NCI-H748 treated with DMSO at 0.1 percent for 48 hours (cell line): ENCODE data around the gene TMEM97.
"Not testable (repeated sequence)": the region's sequence is repeated elsewhere in the genome, so short reads cannot be mapped to it uniquely, and the experiment has no call there.

Experiments used
- DNase-seq: peaks from one replicate; lab custom pipeline; 2025; lab: John Stamatoyannopoulos, UW

The TMEM97 gene

DNA sequence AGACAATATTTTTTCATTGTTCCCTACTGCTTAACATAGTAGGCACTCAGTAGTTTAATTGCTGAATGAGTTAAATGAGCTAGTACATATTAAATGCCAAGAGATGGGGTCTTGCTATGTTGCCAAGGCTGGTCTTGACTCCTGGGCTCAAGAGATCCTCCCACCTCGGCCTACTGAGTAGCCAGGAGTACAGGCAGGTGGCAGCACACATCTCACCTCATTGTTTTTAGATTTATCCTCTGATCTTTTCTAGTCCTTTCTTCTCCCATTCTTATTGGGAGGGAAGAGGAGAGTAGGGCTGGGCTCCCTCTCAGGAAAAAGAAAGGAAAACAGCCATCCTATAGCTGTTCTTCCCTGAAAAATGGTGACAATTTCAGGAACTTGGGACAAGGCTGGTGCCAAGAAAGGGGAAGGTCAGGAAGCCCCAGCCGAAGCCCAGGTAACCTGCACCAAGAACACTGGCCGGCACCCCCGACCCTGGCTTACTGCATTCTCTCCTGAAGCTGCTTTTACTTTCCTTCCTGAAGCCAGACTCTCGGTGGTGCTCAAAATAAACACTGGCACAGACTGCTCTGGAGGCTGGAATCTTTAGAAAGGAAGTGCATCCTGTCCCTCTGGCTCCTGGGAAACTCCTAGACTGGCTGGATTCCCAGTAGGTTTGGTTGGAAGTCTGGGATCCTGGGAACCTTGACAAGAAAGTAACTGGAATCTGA, 19.2 kb downstream of the TMEM97 start:
- no peak for DNase-seq

DNA sequence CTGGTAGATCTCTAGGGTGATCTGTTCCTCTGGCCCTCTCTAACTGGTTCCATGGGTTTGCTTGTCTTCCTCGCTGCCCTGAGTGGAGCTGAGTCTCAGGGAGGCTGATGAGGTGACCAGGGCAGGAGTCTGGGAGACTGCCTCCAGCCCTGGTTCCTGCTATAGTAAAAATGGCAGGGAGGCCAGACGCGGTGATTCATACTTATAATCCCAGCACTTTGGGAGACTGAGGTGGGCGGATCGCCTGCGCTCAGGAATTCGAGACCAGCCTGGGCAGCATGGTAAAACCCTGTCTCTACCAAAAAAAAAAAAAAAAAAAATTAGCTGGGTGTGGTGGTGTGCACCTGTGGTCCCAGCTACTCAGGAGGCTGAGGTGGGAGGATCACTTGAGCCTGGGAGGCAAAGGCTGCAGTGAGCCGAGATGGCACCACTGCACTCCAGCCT, 19.8 kb downstream of the TMEM97 start:
- not testable (repeated sequence) for DNase-seq

DNA sequence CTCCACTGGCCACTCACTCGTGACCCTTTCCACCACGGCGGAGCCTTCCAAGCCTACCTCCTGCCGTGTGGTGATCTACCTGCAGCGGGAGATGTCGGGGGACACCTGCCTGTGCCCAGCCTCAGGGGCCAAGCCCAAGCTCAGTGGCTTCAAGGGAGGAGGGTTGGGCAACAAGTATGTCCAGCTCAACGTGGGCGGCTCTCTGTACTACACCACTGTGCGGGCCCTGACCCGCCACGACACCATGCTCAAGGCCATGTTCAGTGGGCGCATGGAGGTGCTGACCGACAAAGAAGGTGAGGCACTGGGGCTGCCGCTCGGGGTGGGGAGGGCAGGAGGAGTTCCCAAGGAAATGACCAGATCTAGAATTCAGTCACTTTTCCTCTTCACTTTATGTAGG, 20.4 kb downstream of the TMEM97 start:
- DNase-seq: no peak

DNA sequence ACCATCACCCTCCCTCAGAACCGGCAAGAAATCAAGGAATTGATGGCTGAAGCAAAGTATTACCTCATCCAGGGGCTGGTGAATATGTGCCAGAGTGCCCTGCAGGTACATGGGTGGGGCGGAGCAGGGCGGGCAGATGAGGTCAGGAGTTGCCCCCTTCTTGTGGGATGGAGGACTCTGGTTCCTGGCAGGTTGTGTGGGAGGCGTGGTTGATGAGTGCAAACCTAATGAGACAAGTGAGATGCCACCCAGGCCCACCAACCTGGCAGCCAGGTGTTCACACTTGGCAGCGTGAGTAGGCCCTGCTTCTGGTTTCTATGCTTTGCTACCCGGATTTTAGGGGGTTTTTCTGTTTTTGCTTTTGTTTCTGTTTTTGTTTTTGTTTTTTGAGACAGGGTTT, 21.4 kb downstream of the TMEM97 start:
- no peak for DNase-seq

DNA sequence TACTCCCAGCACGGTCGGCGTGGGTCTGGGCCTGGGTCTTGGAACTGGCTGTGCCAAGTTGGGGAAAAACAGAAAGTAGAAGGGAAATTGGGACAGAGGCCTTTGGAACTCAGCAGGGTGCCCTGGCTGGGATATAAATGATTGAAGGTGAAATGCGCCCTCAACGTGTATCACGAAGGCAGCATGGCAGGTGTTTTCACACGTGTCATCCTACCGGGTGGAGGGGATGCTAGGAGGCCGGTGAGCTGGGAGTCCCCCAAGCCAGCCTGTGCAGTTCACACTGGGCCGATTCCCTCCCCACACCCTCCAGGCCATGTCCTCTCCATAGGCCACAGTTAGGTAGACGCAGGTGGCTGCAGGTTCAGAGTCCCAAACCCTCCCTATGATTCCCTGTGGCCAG, 22.5 kb downstream of the TMEM97 start:
- no peak for DNase-seq

DNA sequence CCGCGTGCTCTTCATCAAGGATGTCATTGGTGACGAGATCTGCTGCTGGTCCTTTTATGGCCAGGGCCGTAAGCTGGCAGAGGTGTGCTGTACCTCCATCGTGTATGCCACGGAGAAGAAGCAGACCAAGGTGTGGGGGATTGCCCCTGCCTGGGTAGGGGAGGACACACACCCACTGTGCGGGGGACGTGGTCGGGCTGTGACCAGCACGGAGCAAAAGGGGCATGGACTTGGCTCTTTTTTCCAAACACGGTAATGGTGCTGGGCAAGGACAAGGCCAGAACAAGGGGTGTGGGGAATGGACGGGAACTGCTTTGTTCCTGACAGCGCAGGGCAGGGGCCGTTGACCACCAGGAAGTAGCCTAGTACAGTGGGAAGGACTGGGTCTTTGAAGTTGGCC, 23.3 kb downstream of the TMEM97 start:
- DNase-seq: no peak

DNA sequence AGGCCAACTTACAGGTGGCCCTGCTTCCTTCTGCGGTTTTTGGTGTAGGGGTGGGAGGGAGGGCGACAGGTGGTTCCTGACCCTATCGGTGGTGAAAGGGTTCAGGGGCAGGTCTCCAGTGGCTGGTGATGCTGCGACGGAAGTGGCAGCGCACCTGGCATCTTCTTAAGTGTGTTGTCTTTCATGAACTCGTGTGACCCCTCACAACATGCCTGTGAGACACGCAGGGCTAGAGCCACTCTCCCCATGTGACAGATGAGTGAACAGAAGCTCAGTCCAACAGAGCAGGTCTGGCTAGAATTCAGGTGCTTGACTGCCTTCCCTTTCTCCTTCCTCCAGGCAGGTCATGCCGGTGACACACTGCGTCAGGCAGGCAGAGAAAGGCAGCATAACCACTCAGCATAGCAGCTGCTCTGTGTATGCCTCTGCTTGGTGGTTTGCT, 24.5 kb downstream of the TMEM97 start:
- no peak for DNase-seq

DNA sequence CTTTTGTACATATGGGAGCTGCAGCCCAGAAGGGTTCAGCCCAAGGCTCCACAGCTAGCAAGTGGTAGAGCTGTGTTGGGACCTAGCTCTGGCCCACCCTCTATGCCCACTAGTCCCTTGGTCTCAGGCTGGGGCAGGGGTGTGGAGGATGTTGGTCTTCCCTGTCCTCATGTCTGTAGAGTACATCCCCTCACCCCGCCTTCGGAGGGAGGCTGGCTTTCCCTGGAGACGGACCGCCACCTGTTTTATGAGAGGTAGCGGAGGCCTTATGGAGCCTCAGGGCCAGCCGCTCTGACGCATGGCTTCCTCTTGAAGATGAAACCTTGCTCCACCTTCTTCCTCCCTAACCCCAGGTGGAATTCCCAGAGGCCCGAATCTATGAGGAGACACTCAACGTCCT, 25.0 kb downstream of the TMEM97 start:
- no peak for DNase-seq

DNA sequence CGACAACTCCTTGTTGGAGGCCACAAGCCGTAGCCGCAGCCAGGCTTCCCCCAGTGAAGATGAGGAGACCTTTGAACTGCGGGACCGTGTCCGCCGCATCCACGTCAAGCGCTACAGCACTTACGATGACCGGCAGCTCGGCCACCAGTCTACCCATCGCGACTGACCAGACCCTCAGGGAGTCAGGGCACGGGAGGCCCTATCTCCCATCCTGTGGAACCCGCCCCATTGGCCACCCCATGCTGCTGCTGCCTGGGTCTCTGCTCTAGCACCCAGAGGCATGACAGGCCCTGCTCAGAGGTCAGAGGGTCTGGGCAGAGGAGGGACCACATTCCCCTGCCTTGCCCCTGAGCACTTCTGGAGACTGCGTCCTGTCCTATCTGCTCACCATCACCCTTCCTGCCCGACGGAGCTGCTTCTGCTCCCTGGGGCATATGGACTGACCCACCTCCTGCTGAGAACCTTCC, 25.5 kb downstream of the TMEM97 start:
- DNase-seq: no peak

DNA sequence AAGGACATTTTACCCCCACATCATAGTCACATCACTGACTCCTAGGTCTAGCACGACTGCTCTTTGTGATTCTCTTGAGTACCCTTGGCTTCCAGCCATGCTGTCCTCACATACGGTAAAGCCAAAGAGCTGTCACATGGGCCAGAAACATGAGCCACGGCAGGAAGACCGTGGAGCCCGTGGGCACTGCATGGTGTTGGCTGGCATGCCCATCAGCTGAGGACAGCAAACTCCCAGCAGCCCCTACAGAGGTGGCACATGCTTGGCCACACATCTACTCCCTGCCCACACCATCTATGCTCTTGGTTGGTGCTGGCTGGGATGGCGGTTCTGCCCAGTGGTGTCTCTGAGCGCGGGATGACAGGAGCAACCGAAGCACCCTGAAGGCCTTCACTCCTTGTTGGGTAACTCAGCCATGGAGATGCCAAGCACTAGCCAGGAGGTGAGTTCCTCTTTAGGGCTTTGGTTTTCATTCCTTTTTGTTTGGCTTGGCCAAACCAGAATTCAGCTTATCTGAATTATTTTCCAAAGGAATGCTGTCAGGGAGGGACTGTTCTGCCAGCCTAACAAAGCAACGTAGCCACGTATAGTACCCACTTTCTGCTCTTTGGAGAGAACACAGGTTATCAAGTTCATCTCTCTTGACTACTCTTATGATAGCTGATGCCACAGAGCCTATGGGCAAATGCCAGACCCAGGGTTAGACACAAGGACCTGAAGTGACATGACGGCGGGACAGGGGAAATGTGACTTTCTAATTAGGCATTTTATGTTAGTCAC, 26.6 kb downstream of the TMEM97 start:
- DNase-seq: no peak

DNA sequence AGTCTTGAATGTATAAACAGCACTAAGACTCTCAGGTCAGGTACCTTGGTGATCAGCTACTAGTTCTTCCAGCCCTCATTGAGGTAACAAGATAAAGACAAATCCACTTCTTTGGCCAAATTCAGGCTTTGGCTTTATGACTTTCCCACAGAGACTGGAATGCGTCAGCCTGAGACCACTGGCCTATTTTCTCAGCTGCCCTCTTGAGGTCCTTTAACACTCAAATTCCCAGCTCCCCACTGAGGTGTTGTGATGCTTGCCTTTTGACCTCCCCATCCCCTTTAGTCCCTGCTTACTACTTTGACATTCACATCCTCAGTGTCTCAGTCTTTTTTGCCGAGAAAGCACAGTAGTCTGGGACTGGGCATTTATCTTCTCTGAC, 27.2 kb downstream of the TMEM97 start:
- DNase-seq: no peak

DNA sequence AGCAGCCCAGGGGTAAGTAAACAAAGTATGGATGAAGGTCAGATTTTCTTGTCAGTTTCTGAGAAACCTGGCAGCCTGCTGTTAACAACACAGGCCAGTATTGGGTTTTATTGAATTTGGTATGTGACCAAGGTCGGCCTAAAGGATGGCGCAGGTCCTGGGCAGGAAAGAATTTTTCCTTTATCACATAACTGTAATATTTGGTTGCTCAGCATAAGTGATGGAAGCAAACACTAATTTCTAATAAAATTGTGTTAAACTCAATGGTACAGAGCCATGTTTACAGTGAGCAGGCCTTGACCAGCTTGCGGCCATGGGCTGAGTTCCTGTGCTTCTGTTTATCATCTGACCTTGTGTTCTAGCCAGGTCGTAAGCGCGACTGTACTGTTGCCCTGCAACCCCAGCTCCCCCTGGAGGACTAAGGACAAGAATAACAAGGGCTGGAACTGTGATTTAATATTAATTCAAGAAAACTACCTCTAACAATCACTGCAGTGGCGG, 27.8 kb downstream of the TMEM97 start:
- DNase-seq: no peak

DNA sequence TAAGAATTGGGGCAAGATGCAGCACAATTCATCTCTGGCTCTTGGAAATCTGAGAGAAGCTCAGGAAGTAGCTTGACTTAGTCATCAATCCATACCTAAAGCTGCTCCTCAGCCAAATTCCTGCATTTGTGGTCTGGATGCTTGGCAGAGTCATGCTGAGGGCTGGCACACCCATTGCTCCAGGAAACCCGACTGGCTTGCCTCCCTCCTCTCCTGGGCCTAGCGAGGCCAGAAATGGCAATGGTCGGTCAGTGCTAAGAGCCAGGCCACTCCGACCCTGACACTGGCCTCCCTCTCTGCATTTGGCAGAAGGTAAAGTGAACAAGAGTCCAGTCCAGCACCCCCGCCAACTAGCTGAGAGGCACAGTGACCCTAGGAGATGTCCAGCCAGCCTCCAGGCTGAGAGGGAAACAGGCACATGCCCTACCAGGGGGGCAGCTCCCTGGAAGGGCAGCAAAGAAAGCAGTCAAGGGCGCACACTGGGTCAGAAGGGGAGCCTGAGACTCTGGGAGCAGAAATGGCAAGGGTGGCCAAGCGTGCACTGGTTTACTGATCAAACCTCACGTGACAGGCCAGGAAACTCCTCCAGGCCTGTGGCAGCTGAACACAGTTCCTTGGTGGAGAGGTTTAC, 28.4 kb downstream of the TMEM97 start:
- DNase-seq: no peak

DNA sequence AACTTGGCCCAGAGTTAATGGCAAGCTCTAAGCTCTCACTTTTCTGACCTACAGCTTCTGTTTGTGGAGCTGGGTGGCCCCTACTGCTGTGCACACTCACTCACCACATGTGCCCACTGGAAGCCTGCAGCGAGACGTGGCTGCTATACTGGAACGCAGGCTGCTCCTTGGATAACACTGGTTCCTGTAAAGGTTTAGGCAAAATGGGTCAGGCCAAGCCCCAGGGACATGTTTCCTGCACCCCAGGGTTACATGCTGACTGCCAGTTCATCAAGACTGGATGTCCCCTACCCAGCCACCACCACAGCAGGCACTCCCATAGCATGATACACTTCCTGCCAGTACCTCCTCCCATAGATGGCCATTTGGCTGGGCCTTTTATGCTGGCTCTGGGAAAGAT, 30.0 kb downstream of the TMEM97 start:
- DNase-seq: no peak

DNA sequence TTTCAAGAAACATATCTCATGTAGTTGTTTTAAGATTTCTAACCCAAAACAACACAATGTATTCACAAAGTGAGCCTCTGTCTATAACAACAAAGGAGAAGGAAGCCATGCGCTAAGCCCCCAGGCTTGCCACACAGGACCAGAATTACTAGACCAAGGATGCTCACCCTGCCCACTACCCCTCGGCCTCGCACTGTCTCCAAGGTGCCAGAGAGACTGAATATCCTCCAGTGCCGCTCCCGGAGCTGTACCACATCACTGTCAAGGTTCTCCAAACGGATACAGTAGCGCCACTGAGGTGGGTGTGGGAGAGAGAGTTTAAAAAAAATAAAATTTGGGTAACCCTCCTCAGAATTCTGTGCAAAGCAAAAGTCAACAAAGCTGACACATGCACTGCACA, 31.3 kb downstream of the TMEM97 start:
- DNase-seq: no peak

DNA sequence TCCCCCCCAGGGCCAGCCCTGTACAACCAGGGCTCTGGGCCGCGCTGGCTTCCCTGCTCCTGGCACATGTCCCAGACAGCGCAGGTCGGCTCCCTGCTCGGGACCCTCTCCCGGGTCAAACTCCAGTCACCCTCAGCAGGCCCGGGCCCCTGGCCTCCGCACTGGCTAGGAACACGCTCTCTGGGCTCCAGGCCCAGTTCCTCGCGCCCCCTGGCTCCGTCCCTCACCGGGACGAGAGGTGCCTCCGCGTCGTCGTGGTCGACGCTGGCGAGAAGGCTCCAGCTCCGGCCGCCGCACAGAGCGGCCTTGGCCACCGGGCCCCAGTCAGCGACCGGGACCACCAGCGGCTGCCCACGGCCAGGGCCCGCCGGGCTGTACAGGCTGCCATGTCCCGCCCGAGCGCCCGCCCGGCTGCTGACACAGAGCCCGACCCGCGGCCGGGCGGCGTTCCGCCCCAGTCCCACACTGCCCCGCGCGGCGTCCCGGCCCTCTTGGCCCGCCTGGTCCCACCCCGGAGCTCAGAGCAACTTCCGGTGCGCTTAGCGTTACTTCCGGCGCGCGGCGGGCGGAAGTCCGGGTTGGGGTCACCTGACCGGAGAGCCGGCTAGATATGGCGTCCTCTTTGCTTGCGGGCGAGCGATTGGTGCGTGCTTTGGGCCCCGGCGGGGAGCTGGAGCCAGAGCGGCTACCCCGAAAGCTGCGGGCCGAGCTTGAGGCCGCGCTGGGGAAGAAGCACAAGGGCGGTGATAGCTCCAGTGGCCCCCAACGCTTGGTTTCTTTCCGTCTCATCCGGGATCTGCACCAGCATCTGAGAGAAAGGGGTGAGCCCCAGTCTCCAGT, 38.3 kb downstream of the TMEM97 start, which contains the start of gene POLDIP2:
Gene POLDIP2 (minus strand): TSS at position 467 of the 840 bp plus-strand sequence. CDS start 79 bp downstream, at position 388.
- peak; percentile 84 for DNase-seq

DNA sequence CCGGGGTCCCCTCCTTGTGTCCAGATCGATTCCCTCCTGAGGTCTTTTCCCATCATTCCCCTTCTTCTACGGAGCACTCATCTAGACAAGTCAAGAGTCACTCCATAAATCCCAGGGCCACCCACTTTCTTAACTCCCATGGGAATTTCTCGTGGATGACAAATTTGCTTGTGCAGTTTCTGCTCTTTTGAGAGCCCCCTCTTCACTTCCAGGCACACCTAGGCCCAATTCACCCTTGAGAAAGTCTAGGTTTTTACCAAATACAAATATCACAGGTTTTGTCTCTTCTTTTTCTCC, 38.8 kb downstream of the TMEM97 start:
- DNase-seq: no peak

DNA sequence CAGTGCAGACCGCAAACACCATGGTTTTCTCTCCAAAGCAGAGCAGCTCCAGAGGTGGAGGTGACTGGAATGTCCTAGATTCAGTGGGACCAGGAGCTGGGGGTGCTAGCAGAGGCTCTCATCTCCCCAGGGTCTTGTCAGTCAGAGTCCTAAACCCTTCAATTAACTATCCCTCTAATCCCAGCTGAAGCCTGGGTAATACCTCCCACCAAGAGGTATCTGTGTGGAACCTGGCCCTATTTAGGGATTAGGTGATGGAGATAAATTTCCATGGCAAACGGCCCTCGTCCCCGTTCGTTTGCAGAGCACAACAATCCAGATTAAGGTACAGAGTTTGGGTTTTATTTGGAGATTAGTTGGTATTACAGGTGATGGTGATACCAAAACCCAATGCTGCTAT, 44.2 kb downstream of the TMEM97 start:
- no peak for DNase-seq

DNA sequence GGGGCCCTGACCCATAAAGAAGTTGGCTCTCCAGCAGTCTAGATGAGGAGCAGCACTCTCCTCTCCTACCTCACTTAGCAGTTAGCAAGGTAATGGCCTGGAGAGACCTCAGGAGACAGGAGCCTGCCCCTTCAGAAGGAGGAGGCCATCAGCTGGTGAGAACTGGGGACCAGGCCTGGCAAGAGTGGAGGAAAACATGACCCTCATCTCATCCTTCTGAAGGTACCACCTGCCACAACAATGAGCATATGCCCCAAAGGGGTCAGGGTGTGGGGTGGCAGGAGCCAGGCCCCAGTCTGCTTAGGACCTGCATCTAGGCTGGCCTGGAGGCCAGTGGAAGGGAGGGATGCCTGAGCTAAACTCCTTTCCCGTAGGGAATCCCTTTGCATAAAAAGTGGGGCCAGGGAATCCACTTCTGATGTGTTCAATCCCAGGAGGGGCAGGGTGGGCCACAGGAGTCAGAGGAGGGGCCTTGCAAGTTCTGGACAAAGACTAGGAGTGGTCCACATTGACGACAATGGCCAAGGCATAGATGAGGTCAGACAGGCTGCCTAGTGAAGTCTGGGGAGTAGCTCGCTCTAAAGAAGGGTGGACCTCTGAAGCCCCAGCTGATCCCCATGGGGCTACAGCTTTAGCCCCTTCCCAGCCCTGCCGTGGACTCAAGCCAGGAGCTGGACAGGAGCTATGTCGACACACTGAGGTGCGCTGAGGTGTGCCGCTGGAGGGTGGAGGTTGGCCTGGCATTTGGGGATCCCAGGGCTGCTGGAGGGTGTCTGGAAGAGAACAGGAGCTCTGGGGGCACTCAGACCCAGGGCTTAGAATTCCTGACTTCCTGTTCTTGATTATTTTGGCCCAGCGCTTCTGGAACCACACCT, 45.0 kb downstream of the TMEM97 start:
- DNase-seq: no peak

DNA sequence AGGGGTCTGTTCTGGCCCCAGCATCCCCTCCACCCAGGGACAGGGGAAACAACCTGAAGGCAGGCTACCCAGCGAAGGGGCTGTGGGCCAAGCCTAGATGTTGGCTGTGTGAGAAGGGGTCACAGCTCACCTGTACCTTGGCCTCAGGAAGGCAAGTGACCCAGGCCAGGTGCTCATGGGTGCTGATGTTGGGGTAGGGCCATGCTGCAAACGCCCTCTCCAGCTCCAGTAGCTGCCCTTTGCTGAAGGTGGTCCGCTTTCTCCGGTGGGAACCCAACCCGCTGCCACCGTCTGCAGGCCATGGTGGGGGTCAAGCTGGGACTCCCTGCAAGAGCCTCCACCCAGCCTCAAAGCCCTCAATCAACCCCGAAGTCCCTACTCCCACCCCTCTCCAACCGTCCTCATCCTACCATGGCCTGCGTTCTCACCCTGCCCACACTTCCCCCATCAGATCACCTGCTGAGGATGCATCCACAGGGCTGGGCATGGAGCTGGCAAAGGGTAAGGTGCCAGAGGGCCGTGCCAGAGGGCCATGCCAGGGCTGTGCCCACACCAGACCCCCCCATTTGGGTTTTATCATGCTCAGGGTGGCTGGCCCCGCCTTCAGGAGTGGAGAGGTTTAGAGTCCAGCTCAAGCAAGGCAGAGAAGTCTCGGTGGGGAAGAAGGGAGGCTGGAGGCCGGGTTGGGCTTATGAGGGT, 45.8 kb downstream of the TMEM97 start, which contains the start of gene SEBOX:
Gene SEBOX (minus strand): TSS at position 535 of the 699 bp plus-strand sequence. CDS start 48 bp downstream, at position 487.
- no peak for DNase-seq
